Neural cell (in vitro differentiated cells): ENCODE measurements around the gene AASDH. TPM values are rescaled to one million over a fixed set of nuclear protein-coding genes. Genes with fewer than 3 reads are reported as not detected.

Experiments used
- H2AFZ ChIP-seq: fragments of 200-600, 300-800 bp; sonication (generic), shearing (Covaris generic); 2 replicates; pipeline ENCODE4 v1.6.0; 2014; ENCODE audit warnings: low read depth, mild to moderate bottlenecking, antibody characterized with exemption, low read length, moderate library complexity
- H3F3A ChIP-seq: fragments of 200-600 bp; shearing (Covaris generic); 2 replicates; pipeline ENCODE4 v1.6.1; 2016; ENCODE audit warnings: mild to moderate bottlenecking, moderate library complexity, mixed read lengths, antibody characterized with exemption, low read length; ENCODE audit not compliant: insufficient read depth, poor library complexity, severe bottlenecking
- H3K27ac ChIP-seq: fragments of 200-600, 300-800 bp; sonication (generic), shearing (Covaris generic); 2 replicates; pipeline ENCODE4 v1.5.1; 2014; ENCODE audit warnings: mild to moderate bottlenecking, low read length, moderate library complexity
- H3K27me3 ChIP-seq: fragments of 300-800, 200-600 bp; sonication (generic), shearing (Covaris generic); 2 replicates; pipeline ENCODE4 v1.6.0; 2014; ENCODE audit warnings: mild to moderate bottlenecking, low read depth, low read length, moderate library complexity; ENCODE audit not compliant: insufficient read depth
- H3K36me3 ChIP-seq: fragments of 300-800, 200-600 bp; sonication (generic), shearing (Covaris generic); 2 replicates; pipeline ENCODE4 v1.5.1; 2014; ENCODE audit warnings: mild to moderate bottlenecking, antibody characterized with exemption, low read length, moderate library complexity; ENCODE audit not compliant: insufficient read depth
- H3K4me2 ChIP-seq: fragments of 300-800, 200-600 bp; sonication (generic), shearing (Covaris generic); 2 replicates; pipeline ENCODE4 v1.6.0; 2014; ENCODE audit warnings: mild to moderate bottlenecking, low read length
- H3K4me3 ChIP-seq: fragments of 300-800, 200-600 bp; sonication (generic), shearing (Covaris generic); 2 replicates; pipeline ENCODE4 v1.5.1; 2014; ENCODE audit warnings: mild to moderate bottlenecking, low read length, moderate library complexity
- H3K79me2 ChIP-seq: fragments of 200-600 bp; shearing (Covaris generic); replicated peaks from 2 replicates; pipeline ENCODE4 v1.6.0; 2014; ENCODE audit warnings: mild to moderate bottlenecking, low read length, moderate library complexity; ENCODE audit not compliant: insufficient read depth
- H3K9ac ChIP-seq: fragments of 300-800, 200-600 bp; sonication (generic), shearing (Covaris generic); 2 replicates; pipeline ENCODE4 v1.6.1; 2016; ENCODE audit warnings: mild to moderate bottlenecking, low read length, mixed read lengths
- H3K9me2 ChIP-seq: fragments of 200-600 bp; shearing (Covaris generic); 2 replicates; pipeline ENCODE4 v1.6.1; 2016; ENCODE audit warnings: mild to moderate bottlenecking, low read length, mixed read lengths; ENCODE audit not compliant: insufficient read depth
- H3K9me3 ChIP-seq: fragments of 200-600, 300-800 bp; sonication (generic), shearing (Covaris generic); 2 replicates; pipeline ENCODE4 v1.6.1; 2016; ENCODE audit warnings: mild to moderate bottlenecking, mixed run types, low read length, moderate library complexity, mixed read lengths
- H4K20me1 ChIP-seq: fragments of 200-600 bp; shearing (Covaris generic); 2 replicates; pipeline ENCODE4 v1.6.1; 2016; ENCODE audit warnings: mild to moderate bottlenecking, mixed run types; ENCODE audit not compliant: insufficient read depth
- CTCF ChIP-seq: fragments of 450-650 bp; IDR thresholded peaks from 2 replicates; pipeline ENCODE4 v1.5.1; 2014; ENCODE audit warnings: antibody characterized with exemption, mild to moderate bottlenecking, moderate library complexity; ENCODE audit not compliant: poor library complexity, severe bottlenecking
- EP300 ChIP-seq: fragments of 450-650 bp; conservative IDR thresholded peaks from 2 replicates; pipeline ENCODE4 v1.6.1; 2014; ENCODE audit warnings: antibody characterized with exemption, mild to moderate bottlenecking, moderate library complexity; ENCODE audit not compliant: poor library complexity, severe bottlenecking
- EZH2 ChIP-seq: fragments of 200-600, 300-800 bp; shearing (Covaris generic), sonication (generic); IDR thresholded peaks from 2 replicates; pipeline ENCODE4 v1.6.1; 2014; ENCODE audit warnings: antibody characterized with exemption, low read length, borderline replicate concordance, mild to moderate bottlenecking; ENCODE audit not compliant: insufficient read depth, poor library complexity, severe bottlenecking
- MXI1 ChIP-seq: fragments of 450-650 bp; conservative IDR thresholded peaks from 2 replicates; pipeline ENCODE4 v1.6.1; 2014; ENCODE audit warnings: antibody characterized with exemption, mild to moderate bottlenecking; ENCODE audit not compliant: poor library complexity, severe bottlenecking
- POLR2AphosphoS5 ChIP-seq: IDR thresholded peaks from 2 replicates; pipeline ENCODE4 v1.6.1; 2012
- RAD21 ChIP-seq: fragments of 450-650 bp; conservative IDR thresholded peaks from 2 replicates; pipeline ENCODE4 v1.6.1; 2014; ENCODE audit warnings: antibody characterized with exemption, mild to moderate bottlenecking, moderate library complexity
- REST ChIP-seq: IDR thresholded peaks from 2 replicates; pipeline ENCODE4 v1.6.1; 2012; ENCODE audit warnings: borderline replicate concordance
- SMC3 ChIP-seq: fragments of 450-650 bp; conservative IDR thresholded peaks from 2 replicates; pipeline ENCODE4 v1.6.1; 2014; ENCODE audit warnings: antibody characterized with exemption, mild to moderate bottlenecking, moderate library complexity; ENCODE audit not compliant: poor library complexity
- TAF1 ChIP-seq: IDR thresholded peaks from 2 replicates; pipeline ENCODE4 v1.6.1; 2012; ENCODE audit warnings: low read depth
- polyA plus RNA-seq: library from polyadenylated mRNA; depleted of rRNA; stranded (reverse); fragments of >200 nt; gene quantifications from 2 replicates; pipeline ENCODE4 v1.2.3, GENCODE V29; 2014

AASDH gene
- polyA plus RNA-seq, 1 donor from 2014 or later: 21.8 TPM

GRCh38 chr4:56388306-56388705, 1.0 kb upstream of the AASDH start:
- Histone ChIP-seq H3K4me2 (peak overlapping the region; percentile 96), H3K9me2 (no peaks in the 10 kb centered on the region), H2AFZ (peak overlapping the region; percentile 87), H4K20me1 (no peaks in the 10 kb centered on the region), H3K36me3 (no peaks in the 10 kb centered on the region), H3K79me2 (peaks cover 36% of the 10 kb centered on the region), H3K9me3 (no peaks in the 10 kb centered on the region), H3K4me3 (peak overlapping the region; percentile 75), H3K27me3 (no peaks in the 10 kb centered on the region), H3K9ac (peak overlapping the region; percentile 90), H3F3A (peaks cover 3% of the 10 kb centered on the region), H3K27ac (peak overlapping the region; percentile 98)
- TF ChIP-seq MXI1 (no peak), REST (no peak), POLR2AphosphoS5 (no peak), CTCF (no peak), TAF1 (no peak), RAD21 (no peak), EP300 (no peak), SMC3 (no peak), EZH2 (no peak)

- Histone ChIP-seq H3K27me3 (no peaks in the 10 kb centered on the region), H3K9ac (no peak overlapping the region), H3K79me2 (peaks cover 40% of the 10 kb centered on the region), H3K4me3 (peak overlapping the region; percentile 75), H3K4me2 (no peak overlapping the region), H3K9me2 (no peaks in the 10 kb centered on the region), H3K27ac (peak overlapping the region; percentile 98), H3K9me3 (no peaks in the 10 kb centered on the region), H3K36me3 (no peaks in the 10 kb centered on the region), H3F3A (peaks cover 3% of the 10 kb centered on the region), H2AFZ (no peak overlapping the region), H4K20me1 (no peaks in the 10 kb centered on the region)
- TF ChIP-seq RAD21: no peak
Measured at GRCh38 chr4:56386091-56386490, 1.2 kb downstream of the AASDH start.

- Histone ChIP-seq H3K9ac (no peak overlapping the region), H3F3A (no peaks in the 10 kb centered on the region), H3K4me2 (no peak overlapping the region), H3K36me3 (no peaks in the 10 kb centered on the region), H3K79me2 (no peaks in the 10 kb centered on the region), H3K4me3 (no peak overlapping the region), H3K9me2 (no peaks in the 10 kb centered on the region), H4K20me1 (no peaks in the 10 kb centered on the region), H2AFZ (no peak overlapping the region), H3K27me3 (no peaks in the 10 kb centered on the region), H3K9me3 (no peaks in the 10 kb centered on the region), H3K27ac (no peak overlapping the region)
- TF ChIP-seq RAD21 (no peak), MXI1 (no peak), TAF1 (no peak), SMC3 (no peak), EP300 (no peak), EZH2 (no peak), POLR2AphosphoS5 (no peak), REST (no peak), CTCF (no peak)
Measured at GRCh38 chr4:56375458-56375857, 11.8 kb downstream of the AASDH start.
